WERI-Rb-1 (cell line): Measurements from ENCODE around the gene EEFSEC.

ENCODE experiments used
- DNase-seq: peaks from one replicate; pipeline ENCODE4 v3.0.0-alpha.2; 2020
- H3K27ac ChIP-seq: fragments of 250-450 bp; sonication (Bioruptor Pico); 2 replicates; pipeline ENCODE4 v1.5.1; 2020; ENCODE audit warnings: mild to moderate bottlenecking, moderate library complexity
- H3K27me3 ChIP-seq: fragments of 250-450 bp; sonication (Bioruptor Pico); 2 replicates; pipeline ENCODE4 v1.5.1; 2021; ENCODE audit warnings: mild to moderate bottlenecking, low read depth, moderate library complexity; ENCODE audit not compliant: insufficient read depth, severe bottlenecking
- H3K36me3 ChIP-seq: fragments of 250-450 bp; sonication (Bioruptor Pico); 2 replicates; pipeline ENCODE4 v1.5.1; 2020; ENCODE audit warnings: mild to moderate bottlenecking, moderate library complexity
- H3K4me3 ChIP-seq: 2 replicates; pipeline ENCODE4 v1.5.1; 2011; ENCODE audit warnings: low read depth, mild to moderate bottlenecking, control low read depth, low read length
- H3K9me3 ChIP-seq: fragments of 250-450 bp; sonication (Bioruptor Pico); 2 replicates; pipeline ENCODE4 v1.5.1; 2021; ENCODE audit warnings: mild to moderate bottlenecking, moderate library complexity; ENCODE audit not compliant: severe bottlenecking
- TF ChIP-seq, protein P1 (sequence below): IDR thresholded peaks from 2 replicates; pipeline ENCODE4 v1.5.1; 2011; ENCODE audit warnings: low read depth, mild to moderate bottlenecking, control low read depth, inconsistent platforms, low read length

EEFSEC gene

DNA sequence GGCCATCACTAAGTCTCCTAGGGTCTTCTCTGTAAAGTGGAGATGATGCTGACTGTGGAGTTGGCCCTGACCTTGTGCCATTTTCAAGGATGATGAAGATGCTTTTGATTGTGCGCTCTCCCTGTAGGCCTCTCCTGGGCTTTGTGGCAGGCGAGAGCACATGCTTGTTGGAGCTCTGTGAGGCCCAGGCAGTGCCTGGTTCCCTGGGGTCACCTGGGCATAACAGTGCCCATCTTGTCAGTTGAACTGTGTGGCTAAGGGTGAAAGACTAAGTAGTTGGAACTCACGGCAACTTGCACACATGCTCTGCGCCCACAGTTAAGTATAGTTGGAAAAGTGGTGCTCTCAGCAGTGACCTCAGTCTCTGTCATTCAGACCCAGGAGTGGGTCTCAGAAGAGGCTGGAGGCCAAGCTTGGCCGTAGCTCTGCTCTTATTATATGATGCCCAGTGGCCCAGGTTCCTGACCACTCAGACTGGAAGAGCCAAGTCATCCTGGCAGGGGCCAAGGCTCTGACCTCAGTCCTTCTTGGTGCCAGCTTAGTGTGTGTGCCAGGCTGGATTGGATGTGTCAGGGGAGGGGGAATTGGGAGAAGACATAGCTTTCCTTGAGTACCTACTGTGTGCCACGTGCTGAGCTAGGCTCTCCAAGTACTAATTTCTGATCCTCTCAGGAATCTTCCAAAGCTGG, 154.6 kb downstream of the EEFSEC start:
- no peaks in the 10 kb centered on the region for H3K27me3 ChIP-seq

DNA sequence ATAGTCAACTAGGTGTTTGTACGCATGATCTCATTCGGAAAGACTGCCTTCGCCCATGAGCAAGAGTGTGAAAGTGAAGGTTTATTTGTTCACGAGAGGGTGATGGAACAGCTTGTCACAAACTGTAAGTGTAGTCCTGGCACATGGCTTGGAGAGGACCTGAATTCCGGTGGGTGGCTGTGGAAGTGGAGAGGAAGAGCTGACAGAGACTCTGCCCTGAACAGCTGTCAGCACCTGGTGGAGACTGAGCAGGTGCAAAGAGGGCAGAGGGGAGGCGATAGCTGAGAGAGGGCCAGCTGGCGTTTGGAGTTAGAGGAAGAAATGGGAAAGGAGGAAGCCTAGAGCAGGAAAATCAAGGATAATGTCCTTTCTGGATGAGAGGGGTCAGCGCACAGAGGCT, 155.7 kb downstream of the EEFSEC start:
- H3K27ac ChIP-seq: no peak overlapping the region
- DNase-seq: no peak
- H3K36me3 ChIP-seq: no peaks in the 10 kb centered on the region
- H3K27me3 ChIP-seq: no peaks in the 10 kb centered on the region
- H3K4me3 ChIP-seq: no peak overlapping the region
- H3K9me3 ChIP-seq: no peaks in the 10 kb centered on the region
- TF ChIP-seq, protein P1, sequence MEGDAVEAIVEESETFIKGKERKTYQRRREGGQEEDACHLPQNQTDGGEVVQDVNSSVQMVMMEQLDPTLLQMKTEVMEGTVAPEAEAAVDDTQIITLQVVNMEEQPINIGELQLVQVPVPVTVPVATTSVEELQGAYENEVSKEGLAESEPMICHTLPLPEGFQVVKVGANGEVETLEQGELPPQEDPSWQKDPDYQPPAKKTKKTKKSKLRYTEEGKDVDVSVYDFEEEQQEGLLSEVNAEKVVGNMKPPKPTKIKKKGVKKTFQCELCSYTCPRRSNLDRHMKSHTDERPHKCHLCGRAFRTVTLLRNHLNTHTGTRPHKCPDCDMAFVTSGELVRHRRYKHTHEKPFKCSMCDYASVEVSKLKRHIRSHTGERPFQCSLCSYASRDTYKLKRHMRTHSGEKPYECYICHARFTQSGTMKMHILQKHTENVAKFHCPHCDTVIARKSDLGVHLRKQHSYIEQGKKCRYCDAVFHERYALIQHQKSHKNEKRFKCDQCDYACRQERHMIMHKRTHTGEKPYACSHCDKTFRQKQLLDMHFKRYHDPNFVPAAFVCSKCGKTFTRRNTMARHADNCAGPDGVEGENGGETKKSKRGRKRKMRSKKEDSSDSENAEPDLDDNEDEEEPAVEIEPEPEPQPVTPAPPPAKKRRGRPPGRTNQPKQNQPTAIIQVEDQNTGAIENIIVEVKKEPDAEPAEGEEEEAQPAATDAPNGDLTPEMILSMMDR: no peak

More for the DNA sequence above, 154.6 kb downstream of the EEFSEC start:
- Histone ChIP-seq H3K4me3 (no peak overlapping the region), H3K36me3 (no peaks in the 10 kb centered on the region), H3K9me3 (no peaks in the 10 kb centered on the region), H3K27ac (no peak overlapping the region)
- no peak for DNase-seq
- TF ChIP-seq, protein P1: no peak

DNA sequence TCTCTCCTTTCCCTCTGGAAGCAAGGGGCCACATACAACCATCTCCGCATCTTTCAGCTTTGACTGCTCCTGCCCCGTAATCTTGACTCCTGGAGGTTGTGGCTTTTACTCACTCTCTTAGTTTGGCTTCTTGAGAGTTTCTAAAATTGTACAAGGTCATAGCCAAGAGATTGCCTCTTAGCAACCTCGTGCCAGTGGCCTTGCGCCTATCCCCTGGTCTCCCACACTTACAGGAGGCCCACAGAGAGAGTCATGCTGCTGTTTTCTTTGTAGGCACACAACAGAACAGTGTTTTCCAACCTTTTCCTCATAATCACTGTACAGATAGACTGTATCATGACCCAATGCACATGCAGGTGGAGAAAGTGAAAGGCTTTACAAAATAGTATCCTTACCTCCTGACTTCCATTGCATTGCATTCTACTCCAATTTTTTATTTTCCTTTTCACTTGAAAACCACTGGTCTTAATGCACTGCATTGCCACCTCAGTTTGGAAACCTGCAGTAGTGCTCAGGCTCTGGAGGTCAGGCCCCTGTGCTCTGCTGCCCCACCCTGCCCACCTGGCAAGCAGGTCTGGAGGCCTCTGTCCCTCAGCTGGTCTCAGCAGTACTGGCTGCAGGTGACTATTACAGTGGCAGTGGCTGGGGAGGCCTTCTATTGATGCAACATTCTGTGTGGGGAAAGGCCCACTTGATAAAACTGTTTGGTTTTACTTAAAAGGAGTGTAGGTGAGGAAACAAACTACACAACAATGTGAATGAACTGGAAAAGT, 157.2 kb downstream of the EEFSEC start:
- Histone ChIP-seq H3K27me3 (no peaks in the 10 kb centered on the region), H3K36me3 (no peaks in the 10 kb centered on the region), H3K4me3 (no peak overlapping the region), H3K27ac (no peak overlapping the region), H3K9me3 (no peaks in the 10 kb centered on the region)
- DNase-seq: no peak
- TF ChIP-seq, protein P1: no peak

DNA sequence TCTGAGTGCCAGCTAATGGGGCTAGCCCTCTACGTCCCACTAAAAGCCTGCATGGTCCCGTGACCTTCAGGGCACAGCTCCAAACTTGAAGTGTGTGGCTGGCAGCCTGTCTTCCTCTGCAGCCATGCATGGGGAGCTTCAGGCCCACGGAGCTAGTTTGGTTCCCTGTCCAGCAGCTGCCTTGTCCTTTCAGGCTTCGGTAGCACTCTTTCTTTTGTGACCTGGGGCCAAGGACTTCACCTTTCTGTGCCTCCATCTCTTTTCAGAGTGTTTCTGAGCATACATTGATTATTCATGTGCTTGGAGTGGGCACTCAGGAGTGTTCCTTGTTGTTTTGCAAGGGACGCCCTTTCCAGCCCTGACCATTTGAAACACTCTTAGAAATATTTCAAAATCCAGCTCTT, 158.2 kb downstream of the EEFSEC start:
- Histone ChIP-seq H3K4me3 (no peak overlapping the region), H3K27ac (no peak overlapping the region), H3K9me3 (no peaks in the 10 kb centered on the region), H3K36me3 (no peaks in the 10 kb centered on the region), H3K27me3 (no peaks in the 10 kb centered on the region)
- TF ChIP-seq, protein P1: no peak
- no peak for DNase-seq

DNA sequence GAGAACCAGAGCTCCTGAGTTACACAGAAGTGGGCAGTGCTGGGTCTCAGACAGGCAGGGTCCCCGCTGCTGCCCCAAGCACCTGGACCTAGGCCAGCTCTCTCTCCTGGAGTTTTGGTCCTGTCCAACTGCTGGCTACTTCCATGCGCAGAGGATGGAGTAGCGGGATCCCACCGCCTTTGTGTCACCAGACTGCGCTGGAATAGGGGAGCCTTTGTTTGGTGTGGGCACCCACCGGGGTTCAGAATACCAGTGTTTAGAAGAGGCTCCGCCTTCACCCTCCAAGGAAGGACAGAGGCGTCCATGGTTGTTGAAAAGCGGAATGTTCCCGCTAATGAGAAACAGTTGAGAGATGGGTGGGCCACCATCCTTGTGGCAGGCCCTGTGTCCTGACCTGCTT, 159.0 kb downstream of the EEFSEC start:
- no peak overlapping the region for H3K4me3 ChIP-seq
- no peak for DNase-seq
- H3K36me3 ChIP-seq: no peaks in the 10 kb centered on the region
- TF ChIP-seq, protein P1: no peak
- H3K27me3 ChIP-seq: no peaks in the 10 kb centered on the region
- H3K9me3 ChIP-seq: no peaks in the 10 kb centered on the region
- no peak overlapping the region for H3K27ac ChIP-seq
